SK-N-SH treated with all-trans-retinoic acid at 6 μM for 48 hours (cell line): ENCODE results near the gene AKT3.

Experiments
- ATAC-seq: fragments of 200-7000 bp; cut with Tn5 transposase; 3 replicates; pipeline ENCODE4 v1.9.1; 2020; ENCODE audit warnings: mild to moderate bottlenecking, moderate library complexity
- BACH2 ChIP-seq: fragments of 250-450 bp; sonication (Bioruptor Pico); IDR thresholded peaks from 2 replicates; pipeline ENCODE4 v1.9.0; 2021; ENCODE audit warnings: mild to moderate bottlenecking, borderline replicate concordance
- CSDC2 ChIP-seq: fragments of 250-450 bp; sonication (Bioruptor Pico); IDR thresholded peaks from 2 replicates; pipeline ENCODE4 v1.5.0; 2020; ENCODE audit warnings: mild to moderate bottlenecking, moderate library complexity
- ESRRG ChIP-seq: fragments of 250-450 bp; sonication (Bioruptor Pico); IDR thresholded peaks from 2 replicates; pipeline ENCODE4 v1.6.1; 2021; ENCODE audit warnings: mild to moderate bottlenecking
- GLIS3 ChIP-seq: fragments of 250-450 bp; sonication (Bioruptor Pico); IDR thresholded peaks from 2 replicates; pipeline ENCODE4 v1.5.0; 2020; ENCODE audit warnings: mild to moderate bottlenecking, moderate library complexity
- ISL1 ChIP-seq: fragments of 250-450 bp; sonication (Bioruptor Pico); IDR thresholded peaks from 2 replicates; pipeline ENCODE4 v2.1.2; 2022; ENCODE audit warnings: mild to moderate bottlenecking, moderate library complexity
- OSR1 ChIP-seq: fragments of 250-450 bp; sonication (Bioruptor Pico); IDR thresholded peaks from 2 replicates; pipeline ENCODE4 v1.8.0; 2022; ENCODE audit warnings: moderate library complexity, mild to moderate bottlenecking, inconsistent platforms
- PPARA ChIP-seq: fragments of 250-450 bp; sonication (Bioruptor Pico); IDR thresholded peaks from 2 replicates; pipeline ENCODE4 v1.5.0; 2020; ENCODE audit warnings: mild to moderate bottlenecking, borderline replicate concordance
- RARB ChIP-seq: fragments of 250-450 bp; sonication (Bioruptor Pico); IDR thresholded peaks from 2 replicates; pipeline ENCODE4 v1.8.0; 2021; ENCODE audit warnings: mild to moderate bottlenecking, moderate library complexity
- SNAI2 ChIP-seq: fragments of 250-450 bp; sonication (Bioruptor Pico); IDR thresholded peaks from 2 replicates; pipeline ENCODE4 v1.5.0; 2020; ENCODE audit warnings: mild to moderate bottlenecking, moderate library complexity
- TOX ChIP-seq: fragments of 250-450 bp; sonication (Bioruptor Pico); IDR thresholded peaks from 2 replicates; pipeline ENCODE4 v1.8.0; 2021; ENCODE audit warnings: mild to moderate bottlenecking, moderate library complexity, borderline replicate concordance
- ZC3H10 ChIP-seq: fragments of 250-450 bp; sonication (Bioruptor Pico); IDR thresholded peaks from 2 replicates; pipeline ENCODE4 v1.5.1; 2021; ENCODE audit warnings: mild to moderate bottlenecking, moderate library complexity
- ZFP3 ChIP-seq: fragments of 250-450 bp; sonication (Bioruptor Pico); IDR thresholded peaks from 2 replicates; pipeline ENCODE4 v1.5.0; 2020; ENCODE audit warnings: mild to moderate bottlenecking, moderate library complexity
- ZNF565 ChIP-seq: fragments of 450-650 bp; formaldehyde crosslinking; conservative IDR thresholded peaks from 2 replicates; pipeline ENCODE4 v1.5.0; 2020; ENCODE audit warnings: low read depth, mild to moderate bottlenecking, moderate library complexity
- ZNF70 ChIP-seq: fragments of 450-650 bp; formaldehyde crosslinking; IDR thresholded peaks from 2 replicates; pipeline ENCODE4 v1.5.0; 2020; ENCODE audit warnings: mild to moderate bottlenecking, moderate library complexity
- ZNF8 ChIP-seq: fragments of 450-650 bp; formaldehyde crosslinking; IDR thresholded peaks from 2 replicates; pipeline ENCODE4 v1.5.0; 2020; ENCODE audit warnings: mild to moderate bottlenecking, moderate library complexity
- TF ChIP-seq, protein P1 (sequence below): fragments of 250-450 bp; sonication (Bioruptor Pico); IDR thresholded peaks from 2 replicates; pipeline ENCODE4 v1.5.1; 2020; ENCODE audit warnings: low read depth, mild to moderate bottlenecking, moderate library complexity
- TF ChIP-seq, protein P2 (sequence below): fragments of 250-450 bp; sonication (Bioruptor Pico); IDR thresholded peaks from 2 replicates; pipeline ENCODE4 v1.5.1; 2021; ENCODE audit warnings: mild to moderate bottlenecking, moderate library complexity
- TF ChIP-seq, protein P3 (sequence below): fragments of 250-450 bp; sonication (Bioruptor Pico); IDR thresholded peaks from 2 replicates; pipeline ENCODE4 v1.8.0; 2020; ENCODE audit warnings: mild to moderate bottlenecking, moderate library complexity, borderline replicate concordance
- TF ChIP-seq, protein P4 (sequence below): fragments of 250-450 bp; sonication (Bioruptor Pico); IDR thresholded peaks from 2 replicates; pipeline ENCODE4 v1.5.0; 2020; ENCODE audit warnings: mild to moderate bottlenecking, moderate library complexity
- TF ChIP-seq, protein P5 (sequence below): fragments of 250-450 bp; sonication (Bioruptor Pico); IDR thresholded peaks from 2 replicates; pipeline ENCODE4 v1.8.0; 2021; ENCODE audit warnings: low read depth, mild to moderate bottlenecking, moderate library complexity, borderline replicate concordance

AKT3 gene

DNA sequence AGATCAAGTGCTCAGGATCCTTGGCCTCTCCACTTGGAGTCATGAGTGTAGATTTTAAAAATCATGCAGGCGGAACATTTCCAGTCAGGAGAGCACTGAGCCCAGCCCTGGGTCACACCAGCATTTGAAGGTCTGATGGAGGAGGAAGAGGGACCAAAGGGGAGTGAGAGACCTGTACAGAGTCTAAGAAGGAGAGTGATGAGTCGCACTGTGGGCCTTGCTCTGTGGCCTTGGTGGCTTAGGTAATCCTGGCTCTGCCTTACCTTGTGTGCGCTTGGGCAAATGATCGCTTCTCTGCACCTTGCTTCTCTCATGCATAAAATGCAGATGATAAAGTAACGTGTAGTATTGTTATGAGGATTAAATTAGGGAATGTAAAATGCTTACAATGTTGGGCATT is 368.9 kb downstream of the AKT3 start:
- no peak for ATAC-seq
- no peak for TF ChIP-seq ZNF8 (CRISPR knock-in tag)
- no peak for TF ChIP-seq TOX (CRISPR knock-in tag)
- TF ChIP-seq, protein P1, sequence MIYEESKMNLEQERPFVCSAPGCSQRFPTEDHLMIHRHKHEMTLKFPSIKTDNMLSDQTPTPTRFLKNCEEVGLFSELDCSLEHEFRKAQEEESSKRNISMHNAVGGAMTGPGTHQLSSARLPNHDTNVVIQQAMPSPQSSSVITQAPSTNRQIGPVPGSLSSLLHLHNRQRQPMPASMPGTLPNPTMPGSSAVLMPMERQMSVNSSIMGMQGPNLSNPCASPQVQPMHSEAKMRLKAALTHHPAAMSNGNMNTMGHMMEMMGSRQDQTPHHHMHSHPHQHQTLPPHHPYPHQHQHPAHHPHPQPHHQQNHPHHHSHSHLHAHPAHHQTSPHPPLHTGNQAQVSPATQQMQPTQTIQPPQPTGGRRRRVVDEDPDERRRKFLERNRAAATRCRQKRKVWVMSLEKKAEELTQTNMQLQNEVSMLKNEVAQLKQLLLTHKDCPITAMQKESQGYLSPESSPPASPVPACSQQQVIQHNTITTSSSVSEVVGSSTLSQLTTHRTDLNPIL, result no peak
- TF ChIP-seq, all 23 proteins: peak for 0

DNA sequence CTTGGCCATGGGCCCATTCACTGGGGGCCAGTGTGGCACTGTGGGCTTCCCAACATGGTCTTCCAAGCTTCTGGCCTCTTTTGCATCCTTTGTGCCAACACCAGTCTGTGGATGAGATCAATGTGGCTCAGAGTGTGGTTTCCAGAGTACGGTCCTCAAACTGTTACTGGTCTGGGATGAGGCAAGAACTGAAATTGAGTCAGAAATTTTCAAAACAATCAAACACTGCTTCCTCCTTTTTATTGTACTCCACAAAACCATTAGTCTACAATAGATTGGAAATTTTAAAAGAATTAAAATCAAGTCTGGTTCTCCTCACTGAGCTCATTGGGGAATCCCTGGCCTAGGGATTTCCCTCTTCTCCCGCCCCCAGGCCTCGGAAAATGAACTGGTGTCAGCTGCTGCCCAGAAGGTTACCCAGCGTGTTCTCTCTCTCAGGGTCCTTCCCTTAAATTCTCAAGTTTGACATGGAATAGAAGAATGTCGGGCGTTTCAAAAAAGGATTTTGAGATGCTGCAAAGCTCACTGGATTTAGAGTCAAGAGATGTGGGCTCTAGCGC is 372.2 kb downstream of the AKT3 start:
- TF ChIP-seq ZNF70 (CRISPR knock-in tag) (no peak), SNAI2 (no peak), GLIS3 (CRISPR knock-in tag) (no peak), PPARA (no peak), OSR1 (CRISPR knock-in tag) (no peak), TOX (CRISPR knock-in tag) (no peak), ZNF8 (CRISPR knock-in tag) (no peak)
- TF ChIP-seq, protein P2, sequence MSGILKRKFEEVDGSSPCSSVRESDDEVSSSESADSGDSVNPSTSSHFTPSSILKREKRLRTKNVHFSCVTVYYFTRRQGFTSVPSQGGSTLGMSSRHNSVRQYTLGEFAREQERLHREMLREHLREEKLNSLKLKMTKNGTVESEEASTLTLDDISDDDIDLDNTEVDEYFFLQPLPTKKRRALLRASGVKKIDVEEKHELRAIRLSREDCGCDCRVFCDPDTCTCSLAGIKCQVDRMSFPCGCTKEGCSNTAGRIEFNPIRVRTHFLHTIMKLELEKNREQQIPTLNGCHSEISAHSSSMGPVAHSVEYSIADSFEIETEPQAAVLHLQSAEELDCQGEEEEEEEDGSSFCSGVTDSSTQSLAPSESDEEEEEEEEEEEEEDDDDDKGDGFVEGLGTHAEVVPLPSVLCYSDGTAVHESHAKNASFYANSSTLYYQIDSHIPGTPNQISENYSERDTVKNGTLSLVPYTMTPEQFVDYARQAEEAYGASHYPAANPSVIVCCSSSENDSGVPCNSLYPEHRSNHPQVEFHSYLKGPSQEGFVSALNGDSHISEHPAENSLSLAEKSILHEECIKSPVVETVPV (CRISPR knock-in tag), result no peak
- TF ChIP-seq, protein P3, sequence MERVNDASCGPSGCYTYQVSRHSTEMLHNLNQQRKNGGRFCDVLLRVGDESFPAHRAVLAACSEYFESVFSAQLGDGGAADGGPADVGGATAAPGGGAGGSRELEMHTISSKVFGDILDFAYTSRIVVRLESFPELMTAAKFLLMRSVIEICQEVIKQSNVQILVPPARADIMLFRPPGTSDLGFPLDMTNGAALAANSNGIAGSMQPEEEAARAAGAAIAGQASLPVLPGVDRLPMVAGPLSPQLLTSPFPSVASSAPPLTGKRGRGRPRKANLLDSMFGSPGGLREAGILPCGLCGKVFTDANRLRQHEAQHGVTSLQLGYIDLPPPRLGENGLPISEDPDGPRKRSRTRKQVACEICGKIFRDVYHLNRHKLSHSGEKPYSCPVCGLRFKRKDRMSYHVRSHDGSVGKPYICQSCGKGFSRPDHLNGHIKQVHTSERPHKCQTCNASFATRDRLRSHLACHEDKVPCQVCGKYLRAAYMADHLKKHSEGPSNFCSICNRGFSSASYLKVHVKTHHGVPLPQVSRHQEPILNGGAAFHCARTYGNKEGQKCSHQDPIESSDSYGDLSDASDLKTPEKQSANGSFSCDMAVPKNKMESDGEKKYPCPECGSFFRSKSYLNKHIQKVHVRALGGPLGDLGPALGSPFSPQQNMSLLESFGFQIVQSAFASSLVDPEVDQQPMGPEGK (CRISPR knock-in tag), result no peak
- TF ChIP-seq, protein P4, sequence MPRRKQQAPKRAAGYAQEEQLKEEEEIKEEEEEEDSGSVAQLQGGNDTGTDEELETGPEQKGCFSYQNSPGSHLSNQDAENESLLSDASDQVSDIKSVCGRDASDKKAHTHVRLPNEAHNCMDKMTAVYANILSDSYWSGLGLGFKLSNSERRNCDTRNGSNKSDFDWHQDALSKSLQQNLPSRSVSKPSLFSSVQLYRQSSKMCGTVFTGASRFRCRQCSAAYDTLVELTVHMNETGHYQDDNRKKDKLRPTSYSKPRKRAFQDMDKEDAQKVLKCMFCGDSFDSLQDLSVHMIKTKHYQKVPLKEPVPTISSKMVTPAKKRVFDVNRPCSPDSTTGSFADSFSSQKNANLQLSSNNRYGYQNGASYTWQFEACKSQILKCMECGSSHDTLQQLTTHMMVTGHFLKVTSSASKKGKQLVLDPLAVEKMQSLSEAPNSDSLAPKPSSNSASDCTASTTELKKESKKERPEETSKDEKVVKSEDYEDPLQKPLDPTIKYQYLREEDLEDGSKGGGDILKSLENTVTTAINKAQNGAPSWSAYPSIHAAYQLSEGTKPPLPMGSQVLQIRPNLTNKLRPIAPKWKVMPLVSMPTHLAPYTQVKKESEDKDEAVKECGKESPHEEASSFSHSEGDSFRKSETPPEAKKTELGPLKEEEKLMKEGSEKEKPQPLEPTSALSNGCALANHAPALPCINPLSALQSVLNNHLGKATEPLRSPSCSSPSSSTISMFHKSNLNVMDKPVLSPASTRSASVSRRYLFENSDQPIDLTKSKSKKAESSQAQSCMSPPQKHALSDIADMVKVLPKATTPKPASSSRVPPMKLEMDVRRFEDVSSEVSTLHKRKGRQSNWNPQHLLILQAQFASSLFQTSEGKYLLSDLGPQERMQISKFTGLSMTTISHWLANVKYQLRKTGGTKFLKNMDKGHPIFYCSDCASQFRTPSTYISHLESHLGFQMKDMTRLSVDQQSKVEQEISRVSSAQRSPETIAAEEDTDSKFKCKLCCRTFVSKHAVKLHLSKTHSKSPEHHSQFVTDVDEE, result no peak
- TF ChIP-seq, protein P5, sequence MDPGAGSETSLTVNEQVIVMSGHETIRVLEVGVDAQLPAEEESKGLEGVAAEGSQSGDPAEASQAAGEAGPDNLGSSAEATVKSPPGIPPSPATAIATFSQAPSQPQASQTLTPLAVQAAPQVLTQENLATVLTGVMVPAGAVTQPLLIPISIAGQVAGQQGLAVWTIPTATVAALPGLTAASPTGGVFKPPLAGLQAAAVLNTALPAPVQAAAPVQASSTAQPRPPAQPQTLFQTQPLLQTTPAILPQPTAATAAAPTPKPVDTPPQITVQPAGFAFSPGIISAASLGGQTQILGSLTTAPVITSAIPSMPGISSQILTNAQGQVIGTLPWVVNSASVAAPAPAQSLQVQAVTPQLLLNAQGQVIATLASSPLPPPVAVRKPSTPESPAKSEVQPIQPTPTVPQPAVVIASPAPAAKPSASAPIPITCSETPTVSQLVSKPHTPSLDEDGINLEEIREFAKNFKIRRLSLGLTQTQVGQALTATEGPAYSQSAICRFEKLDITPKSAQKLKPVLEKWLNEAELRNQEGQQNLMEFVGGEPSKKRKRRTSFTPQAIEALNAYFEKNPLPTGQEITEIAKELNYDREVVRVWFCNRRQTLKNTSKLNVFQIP (CRISPR knock-in tag), result no peak
- ATAC-seq, result no peak

DNA sequence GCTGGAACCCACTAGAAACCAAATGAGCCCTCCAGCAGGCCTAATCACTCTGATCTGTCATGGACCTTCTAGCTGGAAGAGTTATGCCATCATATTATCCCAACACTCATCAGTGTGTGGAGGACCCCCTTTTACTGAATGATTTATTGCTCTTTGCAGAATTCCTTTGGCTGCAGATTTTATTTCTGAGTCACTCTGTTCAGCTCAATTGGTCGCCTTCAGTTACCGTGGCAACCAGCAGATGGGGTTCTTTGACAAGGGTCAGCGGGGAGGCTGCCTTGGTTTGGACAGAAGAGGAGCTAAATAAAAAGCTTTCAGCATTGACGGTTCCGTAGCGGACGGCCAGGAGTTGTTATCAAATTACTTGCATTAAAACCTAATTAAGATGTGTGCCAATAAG is 374.1 kb downstream of the AKT3 start:
- ATAC-seq, result peak; percentile 34; the same call in 1 of the 3 replicates

DNA sequence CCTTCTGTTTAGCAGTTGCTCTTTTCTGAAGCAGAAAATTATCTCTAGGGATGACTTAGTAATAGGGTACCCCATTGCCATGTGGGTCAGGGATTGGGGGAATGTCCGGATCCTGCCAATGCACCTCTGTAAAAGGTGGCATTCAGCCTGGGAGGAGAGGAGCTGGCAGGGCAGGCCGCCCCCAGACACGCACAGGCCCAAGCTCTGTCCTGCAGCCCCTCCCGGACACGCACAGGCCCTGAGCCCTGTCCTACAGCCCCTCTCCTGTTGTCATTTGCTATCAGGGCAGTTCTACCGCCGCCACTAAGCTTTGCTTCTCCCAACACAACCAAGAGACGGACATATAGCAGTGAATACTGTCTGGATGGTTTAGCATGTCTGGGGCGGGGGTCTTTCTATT is 375.1 kb downstream of the AKT3 start:
- no peak for ATAC-seq
- TF ChIP-seq ZFP3 (CRISPR knock-in tag) (no peak), OSR1 (CRISPR knock-in tag) (no peak), ZNF565 (CRISPR knock-in tag) (no peak), ISL1 (no peak), ZNF8 (CRISPR knock-in tag) (no peak), BACH2 (CRISPR knock-in tag) (no peak), SNAI2 (no peak), PPARA (no peak), RARB (CRISPR knock-in tag) (no peak), CSDC2 (CRISPR knock-in tag) (no peak), ZC3H10 (CRISPR knock-in tag) (no peak), ESRRG (CRISPR knock-in tag) (no peak)
- TF ChIP-seq, protein P1, result no peak
- TF ChIP-seq, protein P2 (CRISPR knock-in tag), result no peak
- TF ChIP-seq, protein P5 (CRISPR knock-in tag), result no peak

More for the DNA sequence above, 374.1 kb downstream of the AKT3 start:
- TF ChIP-seq ZNF70 (CRISPR knock-in tag), result no peak
